Measurements from ENCODE around the gene CCDC167. TPM values are rescaled to one million over a fixed set of nuclear protein-coding genes. Genes with fewer than 3 reads are reported as not detected.

Gene CCDC167
- total RNA-seq, 4 donors from 2014 or later = 23.4 to 35.0 (median 30.8) TPM

- ATAC-seq = no peak
- intact Hi-C loops (cut with DNase I; ENCODE audit: low total_unique reads) (no loop called here), in situ Hi-C loops (cut with MboI; ENCODE audit: low sequenced_read_pairs in 4 of 4) (no loop called here)
- peaks cover 4 to 5% of the 10 kb centered on the region in 2 donors for H3K4me1 ChIP-seq
- peaks cover 37 to 71% (median 55%) of the 10 kb centered on the region in 3 donors for H3K27me3 ChIP-seq
- H3K36me3 ChIP-seq = no peaks in the 10 kb centered on the region
- H3K27ac ChIP-seq = no peak overlapping the region
- TF ChIP-seq, protein P1, sequence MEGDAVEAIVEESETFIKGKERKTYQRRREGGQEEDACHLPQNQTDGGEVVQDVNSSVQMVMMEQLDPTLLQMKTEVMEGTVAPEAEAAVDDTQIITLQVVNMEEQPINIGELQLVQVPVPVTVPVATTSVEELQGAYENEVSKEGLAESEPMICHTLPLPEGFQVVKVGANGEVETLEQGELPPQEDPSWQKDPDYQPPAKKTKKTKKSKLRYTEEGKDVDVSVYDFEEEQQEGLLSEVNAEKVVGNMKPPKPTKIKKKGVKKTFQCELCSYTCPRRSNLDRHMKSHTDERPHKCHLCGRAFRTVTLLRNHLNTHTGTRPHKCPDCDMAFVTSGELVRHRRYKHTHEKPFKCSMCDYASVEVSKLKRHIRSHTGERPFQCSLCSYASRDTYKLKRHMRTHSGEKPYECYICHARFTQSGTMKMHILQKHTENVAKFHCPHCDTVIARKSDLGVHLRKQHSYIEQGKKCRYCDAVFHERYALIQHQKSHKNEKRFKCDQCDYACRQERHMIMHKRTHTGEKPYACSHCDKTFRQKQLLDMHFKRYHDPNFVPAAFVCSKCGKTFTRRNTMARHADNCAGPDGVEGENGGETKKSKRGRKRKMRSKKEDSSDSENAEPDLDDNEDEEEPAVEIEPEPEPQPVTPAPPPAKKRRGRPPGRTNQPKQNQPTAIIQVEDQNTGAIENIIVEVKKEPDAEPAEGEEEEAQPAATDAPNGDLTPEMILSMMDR (IDR thresholded peaks at IDR 0.05 in 4 of 5, conservative IDR thresholded peaks at IDR 0.05 in 1 of 5) = no peak
- no peak for TF ChIP-seq POLR2A (IDR thresholded peaks at IDR 0.05)
- H3K4me3 ChIP-seq = no peak overlapping the region
- no peaks in the 10 kb centered on the region for H3K9me3 ChIP-seq
- DNase-seq = no peak
Observed at GRCh38 chr6:37532122-37532521, 32.4 kb upstream of the CCDC167 start.

DNA sequence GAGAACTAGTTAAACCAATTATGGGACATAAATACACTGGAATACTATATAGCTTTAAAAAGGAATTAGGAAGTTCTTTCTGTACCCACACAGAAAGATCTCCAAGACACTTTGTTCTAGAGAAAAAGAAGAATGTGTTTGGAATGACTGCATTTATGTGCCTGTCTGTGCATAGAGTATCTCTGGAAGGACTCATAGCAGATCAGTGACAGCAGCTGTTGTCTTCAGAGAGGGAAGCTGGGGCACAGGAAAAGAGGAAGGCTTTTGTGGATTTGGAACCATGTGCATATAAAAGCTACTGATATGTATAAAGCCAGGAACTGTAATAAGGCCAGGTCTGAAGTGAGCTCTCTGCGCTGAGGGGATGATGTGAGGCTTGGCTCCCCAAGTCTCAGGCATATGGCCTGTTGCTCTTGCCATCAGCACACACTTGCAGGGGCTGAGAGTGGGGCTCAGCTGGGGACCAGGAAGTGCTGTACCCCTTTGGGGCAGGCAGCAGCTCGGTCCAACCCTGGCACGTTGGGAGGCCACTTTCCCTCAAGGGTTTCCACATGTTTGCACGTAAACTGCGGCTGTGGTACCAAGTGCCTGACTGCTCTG, 31.8 kb upstream of the CCDC167 start:
- no peaks in the 10 kb centered on the region for H3K9me3 ChIP-seq
- H3K27me3 ChIP-seq = peaks cover 37 to 71% (median 54%) of the 10 kb centered on the region in 3 donors
- H3K4me3 ChIP-seq = no peak overlapping the region
- no peak overlapping the region for H3K27ac ChIP-seq
- no peaks in the 10 kb centered on the region for H3K36me3 ChIP-seq
- in situ Hi-C loops (cut with MboI; ENCODE audit: low sequenced_read_pairs in 4 of 4) (no loop called here), intact Hi-C loops (cut with DNase I; ENCODE audit: low total_unique reads) (no loop called here)
- DNase-seq = no peak
- no peak for ATAC-seq
- TF ChIP-seq POLR2A (IDR thresholded peaks at IDR 0.05) = no peak
- TF ChIP-seq, protein P1 (IDR thresholded peaks at IDR 0.05 in 4 of 5, conservative IDR thresholded peaks at IDR 0.05 in 1 of 5) = no peak
- peaks cover 4 to 5% of the 10 kb centered on the region in 2 donors for H3K4me1 ChIP-seq

DNA sequence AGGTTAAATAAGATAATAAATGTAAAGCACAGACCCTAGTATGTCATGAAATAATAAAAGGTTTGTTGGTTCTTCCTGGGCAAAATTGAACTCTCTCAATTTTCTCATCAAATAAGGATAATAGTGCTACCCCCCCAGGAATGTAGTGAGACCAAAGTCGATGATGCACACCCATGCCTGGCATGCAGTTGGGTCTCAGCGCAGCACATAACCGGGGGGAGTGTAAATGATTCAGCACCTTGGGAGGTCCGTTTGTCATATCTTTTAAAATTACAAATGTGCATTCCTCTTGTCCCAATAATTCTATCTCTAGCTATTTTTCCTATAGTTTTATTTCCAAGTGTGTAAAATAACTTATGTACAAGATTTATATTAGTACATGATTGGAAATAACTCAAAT, 31.3 kb upstream of the CCDC167 start:
- in situ Hi-C loops (cut with MboI; ENCODE audit: low sequenced_read_pairs in 4 of 4) (no loop called here), intact Hi-C loops (cut with DNase I; ENCODE audit: low total_unique reads) (no loop called here)
- H3K27me3 ChIP-seq = peaks cover 33 to 66% (median 49%) of the 10 kb centered on the region in 3 donors
- H3K27ac ChIP-seq = no peak overlapping the region
- peaks cover 0 to under 1% of the 10 kb centered on the region in 2 donors for H3K4me1 ChIP-seq
- TF ChIP-seq, protein P1 (IDR thresholded peaks at IDR 0.05 in 4 of 5, conservative IDR thresholded peaks at IDR 0.05 in 1 of 5) = no peak
- TF ChIP-seq POLR2A (IDR thresholded peaks at IDR 0.05) = no peak
- ATAC-seq = no peak
- DNase-seq = no peak
- H3K9me3 ChIP-seq = no peaks in the 10 kb centered on the region
- no peak overlapping the region for H3K4me3 ChIP-seq
- H3K36me3 ChIP-seq = no peaks in the 10 kb centered on the region

DNA sequence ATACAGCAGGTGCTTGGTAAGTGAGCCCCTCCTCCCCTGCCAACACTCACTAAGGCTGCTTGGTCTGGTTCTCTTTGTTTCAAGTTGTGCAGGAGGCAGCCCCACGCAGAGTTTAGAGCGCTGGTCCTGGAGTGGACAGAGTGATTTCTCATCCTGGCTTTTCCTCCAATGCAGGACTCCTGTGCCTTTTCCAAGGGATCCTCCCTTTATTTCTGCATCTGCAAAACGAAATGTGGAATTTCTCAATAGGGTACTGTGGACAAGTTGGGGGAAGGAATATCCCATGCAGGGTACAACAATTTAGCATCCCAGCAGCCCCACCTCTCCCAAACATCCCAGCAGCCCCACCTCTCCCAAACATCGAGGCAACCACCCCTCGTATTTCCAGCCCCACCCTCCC, 30.6 kb upstream of the CCDC167 start:
- intact Hi-C loops (cut with DNase I; ENCODE audit: low total_unique reads) (no loop called here), in situ Hi-C loops (cut with MboI; ENCODE audit: low sequenced_read_pairs in 4 of 4) (no loop called here)
- Histone ChIP-seq H3K27me3 (peaks cover 26 to 58% (median 41%) of the 10 kb centered on the region in 3 donors), H3K4me3 (no peak overlapping the region), H3K4me1 (no peaks in the 10 kb centered on the region), H3K36me3 (no peaks in the 10 kb centered on the region), H3K9me3 (no peaks in the 10 kb centered on the region), H3K27ac (no peak overlapping the region)
- ATAC-seq (no peak), DNase-seq (no peak)
- TF ChIP-seq, protein P1 (IDR thresholded peaks at IDR 0.05 in 4 of 5, conservative IDR thresholded peaks at IDR 0.05 in 1 of 5) = no peak
- no peak for TF ChIP-seq POLR2A (IDR thresholded peaks at IDR 0.05)

- Histone ChIP-seq H3K4me3 (no peak overlapping the region), H3K4me1 (no peaks in the 10 kb centered on the region), H3K9me3 (no peaks in the 10 kb centered on the region), H3K36me3 (no peaks in the 10 kb centered on the region), H3K27me3 (peaks cover 11 to 42% (median 24%) of the 10 kb centered on the region in 3 donors), H3K27ac (no peak overlapping the region)
- intact Hi-C loops (cut with DNase I; ENCODE audit: low total_unique reads) (no loop called here), in situ Hi-C loops (cut with MboI; ENCODE audit: low sequenced_read_pairs in 4 of 4) (no loop called here)
- no peak for ATAC-seq
- DNase-seq = no peak
- TF ChIP-seq POLR2A (IDR thresholded peaks at IDR 0.05) = no peak
- TF ChIP-seq, protein P1 (IDR thresholded peaks at IDR 0.05 in 4 of 5, conservative IDR thresholded peaks at IDR 0.05 in 1 of 5) = no peak
Observed at GRCh38 chr6:37528541-37528940, 28.8 kb upstream of the CCDC167 start.
